Stimulated activated CD4-positive, alpha-beta T cell treated with anti-CD3 and anti-CD28 coated beads, Interleukin-2, amount 100 ng/mL, for 48 hours (primary cell): ENCODE results near the gene TCP11L1.
A peak's percentile ranks its signal among the peaks of the same experiment; 100 is the strongest.
"Not testable (repeated sequence)": the region's sequence is repeated elsewhere in the genome, so short reads cannot be mapped to it uniquely, and the experiment has no call there.

Experiments used
- DNase-seq, 2 donors: peaks; one replicate each; pipeline ENCODE4 v3.0.0-alpha.2; 2020

TCP11L1 gene

GRCh38 chr11:33039274-33040032 lies at the start of gene TCP11L1:
TSS of gene TCP11L1 (plus strand) at chr11:33039572. CDS start at chr11:33043774, 4,202 bp downstream.
- DNase-seq, result peak; percentile 73

GRCh38 chr11:32990481-32990880 lies 48.9 kb upstream of the TCP11L1 start:
- no peak for DNase-seq

- DNase-seq, result no peak
Measured at GRCh38 chr11:32991427-32991826, 47.9 kb upstream of the TCP11L1 start.

GRCh38 chr11:32991898-32992297 lies 47.5 kb upstream of the TCP11L1 start:
- no peak for DNase-seq

GRCh38 chr11:33000181-33000580 lies 39.2 kb upstream of the TCP11L1 start:
- DNase-seq, result no peak

GRCh38 chr11:33001281-33001680 lies 38.1 kb upstream of the TCP11L1 start:
- DNase-seq, result no peak

GRCh38 chr11:33001751-33002542 lies 37.4 kb upstream of the TCP11L1 start:
- DNase-seq, result no peak

- DNase-seq, result no peak
Measured at GRCh38 chr11:33005175-33005574, 34.2 kb upstream of the TCP11L1 start.

GRCh38 chr11:33006010-33006409 lies 33.4 kb upstream of the TCP11L1 start:
- DNase-seq, result no peak

GRCh38 chr11:33013755-33014154 lies 25.6 kb upstream of the TCP11L1 start:
- no peak for DNase-seq

GRCh38 chr11:33015621-33016551 lies 23.5 kb upstream of the TCP11L1 start, which contains the start of gene DEPDC7:
TSS of gene DEPDC7 (plus strand) at chr11:33015878. CDS start at chr11:33015956, 78 bp downstream.
- peak; percentile 68 to 76 for DNase-seq

- no peak for DNase-seq
Measured at GRCh38 chr11:33016654-33017053, 22.7 kb upstream of the TCP11L1 start.

GRCh38 chr11:33017478-33017877 lies 21.9 kb upstream of the TCP11L1 start:
- DNase-seq, result no peak

GRCh38 chr11:33017965-33018364 lies 21.4 kb upstream of the TCP11L1 start:
- no peak for DNase-seq

- no peak for DNase-seq
Measured at GRCh38 chr11:33018840-33019239, 20.5 kb upstream of the TCP11L1 start.

GRCh38 chr11:33021501-33021900 lies 17.9 kb upstream of the TCP11L1 start:
- DNase-seq, result no peak

GRCh38 chr11:33021937-33022336 lies 17.4 kb upstream of the TCP11L1 start:
- DNase-seq, result no peak

- no peak for DNase-seq
Measured at GRCh38 chr11:33025339-33025722, 14.0 kb upstream of the TCP11L1 start.

- DNase-seq, result no peak
Measured at GRCh38 chr11:33027233-33027632, 12.1 kb upstream of the TCP11L1 start.

- DNase-seq, result no peak
Measured at GRCh38 chr11:33027846-33028536, 11.4 kb upstream of the TCP11L1 start.

- no peak for DNase-seq
Measured at GRCh38 chr11:33028537-33028914, 10.8 kb upstream of the TCP11L1 start.

- DNase-seq, result not testable (repeated sequence)
Measured at GRCh38 chr11:33029218-33029617, 10.2 kb upstream of the TCP11L1 start.
